ENCODE data around the gene FXYD2.

Gene FXYD2

GRCh38 chr11:117857734-117858414 lies 33.3 kb upstream of the FXYD2 start:
- DNase-seq (ENCODE audit: low read depth in 3 of 3) = no peak

DNA sequence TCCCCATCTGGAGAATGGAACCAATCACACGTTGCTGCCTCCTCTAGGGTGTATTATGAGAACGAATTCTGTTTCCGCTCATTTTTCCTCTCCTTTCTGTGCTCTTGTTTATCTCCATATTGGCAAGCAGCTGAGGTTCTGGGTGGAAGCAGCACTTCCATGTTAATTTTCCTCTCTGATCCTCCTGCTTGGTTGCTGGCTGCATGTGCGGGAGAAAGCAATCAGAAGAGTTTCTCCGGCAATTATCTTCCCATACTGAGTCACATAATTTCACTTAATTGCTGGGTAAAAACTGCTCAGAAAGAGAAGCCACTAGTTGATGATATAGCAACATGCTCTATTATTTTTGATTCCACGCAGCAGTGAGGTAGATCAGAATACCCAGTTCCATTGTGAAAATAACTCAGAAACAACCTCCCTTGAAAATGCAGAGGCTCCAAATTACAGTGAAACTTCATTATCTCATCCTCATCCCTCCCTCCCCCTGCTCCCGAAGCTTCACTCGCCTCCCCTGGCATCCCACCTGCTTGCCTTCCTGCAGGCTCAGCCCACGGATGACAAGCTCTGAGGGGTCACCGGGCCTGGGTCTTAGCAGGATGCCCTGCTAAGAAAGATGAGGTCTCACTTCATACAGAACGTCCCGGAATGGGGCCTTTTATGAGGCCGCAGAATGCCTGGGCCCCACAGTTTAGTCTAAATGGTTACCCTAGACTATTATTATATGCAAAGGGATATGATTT lies 31.5 kb upstream of the FXYD2 start:
- DNase-seq (ENCODE audit: low read depth in 3 of 3) = no peak

DNA sequence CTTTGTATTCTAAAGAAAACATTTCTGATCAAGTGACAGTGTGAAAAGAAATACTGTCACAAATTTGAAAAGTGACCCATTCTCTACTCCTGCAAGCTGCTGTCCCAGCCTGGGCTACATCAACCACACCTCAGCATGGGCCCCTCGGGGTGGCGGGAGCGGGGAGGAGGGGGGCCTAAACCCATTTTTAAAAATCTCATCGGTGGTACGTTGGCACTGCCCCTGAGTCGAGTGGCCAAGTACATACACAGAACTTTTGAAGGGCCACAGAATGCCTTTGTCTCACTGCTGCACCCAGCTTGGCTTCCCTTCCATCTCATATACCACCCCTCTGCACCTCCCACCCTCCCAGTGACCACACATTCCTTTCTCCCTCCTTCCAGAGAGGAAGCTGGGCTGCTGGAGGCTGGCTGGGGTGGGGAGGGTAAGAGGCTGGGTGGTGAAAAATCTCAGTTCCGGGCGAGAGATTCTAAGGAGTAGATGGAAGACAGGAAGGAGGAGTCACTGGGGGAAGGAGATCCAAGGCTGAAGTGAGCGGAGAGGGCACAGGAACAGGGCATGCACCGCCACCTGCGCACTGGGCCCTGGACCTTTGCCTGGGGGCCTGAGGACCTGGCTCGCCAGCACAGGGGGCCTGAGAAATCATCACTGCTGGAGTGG lies 30.8 kb upstream of the FXYD2 start:
- no peak for DNase-seq (ENCODE audit: low read depth in 3 of 3)

DNA sequence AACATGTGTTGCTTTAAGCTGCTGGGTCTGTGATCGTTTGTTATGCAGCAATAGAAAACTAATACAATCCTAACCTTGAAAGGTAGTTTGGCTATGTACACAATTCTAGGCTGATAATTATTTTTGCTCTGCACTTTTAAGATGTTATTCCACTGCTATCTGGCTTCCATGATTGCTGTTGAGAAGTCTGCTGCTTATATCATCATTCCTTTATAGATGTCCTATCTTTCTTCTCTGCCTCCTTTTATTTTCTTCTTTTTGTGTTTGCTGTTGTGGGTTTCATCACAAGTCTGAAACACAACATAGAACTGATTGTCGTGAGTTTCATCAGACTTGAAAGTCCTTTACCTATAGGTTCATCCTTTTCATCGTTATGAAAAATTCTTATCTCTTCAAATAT lies 27.8 kb upstream of the FXYD2 start:
- no peak for DNase-seq (ENCODE audit: low read depth in 3 of 3)

DNA sequence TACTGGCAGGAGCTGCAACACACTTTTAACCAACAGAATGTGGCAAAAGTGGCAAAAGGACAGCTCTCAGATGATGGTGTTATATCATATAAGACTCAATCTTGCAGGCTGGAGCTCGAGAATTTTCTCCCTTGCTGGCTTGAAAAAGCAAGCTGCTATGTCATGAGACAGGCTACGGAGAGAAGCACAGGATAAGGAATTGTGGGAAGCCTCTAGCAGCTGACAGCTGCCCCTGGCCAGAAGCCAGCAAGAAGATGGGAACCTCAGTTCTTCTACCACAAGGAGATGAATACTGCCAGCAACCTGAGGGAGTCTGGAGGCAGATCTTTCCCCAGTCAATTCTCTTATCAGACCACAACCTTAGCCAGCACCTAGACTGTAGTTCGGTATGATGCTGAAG lies 27.3 kb upstream of the FXYD2 start:
- DNase-seq (ENCODE audit: low read depth in 3 of 3) = no peak

DNA sequence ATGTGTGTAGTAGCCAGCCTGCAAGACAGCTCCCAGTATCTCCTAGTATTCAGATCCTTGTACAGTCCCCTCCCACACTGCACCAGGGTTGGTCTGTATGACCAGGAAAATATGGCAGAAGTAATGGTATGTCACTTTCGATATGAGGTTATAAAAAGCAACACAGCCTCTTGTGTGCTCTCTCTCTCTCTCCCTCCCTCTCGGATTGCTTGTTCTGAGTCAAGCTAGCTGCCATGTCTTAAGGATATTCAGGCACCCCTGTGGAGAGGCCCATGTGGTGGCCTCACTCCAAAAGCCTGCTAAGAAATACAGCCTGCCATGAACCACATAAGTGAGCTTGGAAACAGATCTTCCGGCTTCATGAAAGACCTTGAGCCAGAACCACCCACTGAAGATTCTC lies 26.6 kb upstream of the FXYD2 start:
- no peak for DNase-seq (ENCODE audit: low read depth in 3 of 3)

- no peak for DNase-seq (ENCODE audit: low read depth in 3 of 3)
Measured at GRCh38 chr11:117849781-117850414, 25.4 kb upstream of the FXYD2 start.

GRCh38 chr11:117843666-117844484 lies 19.3 kb upstream of the FXYD2 start:
- DNase-seq (ENCODE audit: low read depth in 3 of 3) = peak; percentile 64 to 79 (median 70)

DNA sequence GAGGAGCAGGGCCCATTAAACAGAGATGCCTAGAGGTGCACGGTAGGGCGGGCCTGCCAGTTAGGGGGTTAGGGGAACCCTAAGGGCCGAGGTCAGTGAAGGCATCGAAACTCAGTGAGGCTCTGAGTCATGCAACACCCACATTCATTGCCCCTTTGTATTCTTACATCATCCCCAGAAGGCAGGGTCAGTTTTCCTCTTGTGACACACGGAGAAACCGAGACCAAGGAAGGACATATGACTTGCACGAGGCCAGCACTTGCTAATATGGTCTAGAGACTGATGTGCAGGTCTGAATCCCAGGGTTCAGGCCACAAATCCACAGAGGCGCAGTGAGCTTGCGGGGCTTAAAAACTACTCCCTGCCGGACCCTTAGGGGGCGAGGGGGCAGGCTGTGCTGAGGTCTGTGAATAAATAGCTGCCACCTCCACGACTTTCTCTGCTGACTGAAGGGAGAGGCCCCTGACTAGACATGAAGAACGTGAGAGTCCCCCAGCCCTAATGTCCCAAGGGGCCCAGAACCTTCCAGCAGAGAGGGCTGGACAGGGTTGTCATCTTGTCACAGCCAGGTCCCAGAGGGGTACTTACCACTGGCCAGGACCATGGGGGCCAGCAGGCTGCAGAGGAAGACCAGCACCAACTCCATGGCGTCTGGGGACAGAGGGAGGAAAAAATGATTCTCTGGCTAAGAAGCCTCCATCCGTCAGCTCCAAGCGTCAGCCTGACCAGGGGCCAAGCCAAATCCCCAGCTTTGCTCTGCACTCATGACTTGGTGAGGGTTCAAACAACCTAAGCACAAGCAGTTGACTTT lies 17.8 kb upstream of the FXYD2 start:
- DNase-seq (ENCODE audit: low read depth in 3 of 3) = no peak

DNA sequence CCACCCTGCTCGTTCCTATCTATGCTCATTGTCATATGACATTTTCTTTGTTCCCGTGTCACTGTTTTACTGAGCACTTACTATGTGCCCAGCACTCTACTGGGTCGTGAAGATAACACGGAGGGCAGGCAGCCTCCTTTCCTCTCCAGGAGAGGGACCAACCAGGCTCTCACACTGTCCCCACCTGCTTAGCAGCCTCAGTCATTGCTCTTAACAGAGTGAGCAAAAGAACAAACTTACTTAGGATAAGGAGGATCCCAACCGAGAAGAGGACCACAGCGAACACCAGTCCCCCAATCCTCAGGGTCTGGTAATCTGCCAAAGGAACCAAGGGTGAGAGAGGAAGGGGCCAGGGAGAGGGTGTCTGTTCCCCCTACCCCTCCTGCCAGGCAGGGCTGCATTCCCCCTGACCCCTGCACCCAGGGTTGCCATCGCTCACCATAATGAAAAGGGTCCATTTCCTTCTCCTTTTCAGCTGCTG lies 17.0 kb upstream of the FXYD2 start:
- DNase-seq (ENCODE audit: low read depth in 3 of 3) = no peak

DNA sequence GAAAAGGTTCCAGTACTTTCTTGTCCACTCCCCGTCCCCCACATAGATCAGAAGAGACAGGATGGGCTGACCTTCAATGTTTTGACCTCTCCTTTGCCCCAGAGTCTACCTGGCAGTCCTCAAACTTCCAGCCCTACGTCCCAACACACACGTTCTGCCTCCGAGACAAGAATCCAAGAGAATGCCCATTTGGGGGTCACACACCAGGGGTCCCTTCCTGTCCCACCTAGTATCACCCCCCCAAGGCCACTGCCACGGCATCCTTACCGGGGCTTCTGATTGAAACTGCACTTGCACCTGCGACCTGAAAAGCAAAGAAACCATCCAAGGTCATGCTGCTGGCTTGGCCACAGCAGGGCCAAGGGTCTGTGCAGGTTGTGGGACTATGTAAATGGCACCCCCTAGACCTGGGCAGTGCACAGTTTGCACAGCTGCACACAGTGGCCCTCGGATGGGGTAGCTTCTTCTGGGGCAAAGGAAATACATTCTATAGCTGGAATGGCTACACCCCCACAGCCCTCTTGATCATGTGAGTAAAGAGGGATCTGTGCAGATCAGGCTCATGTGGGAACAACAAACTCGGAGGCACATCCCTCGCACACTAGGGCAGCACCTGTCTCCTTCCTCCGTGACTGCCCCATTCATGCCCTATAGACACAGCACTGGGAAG lies 16.5 kb upstream of the FXYD2 start:
- no peak for DNase-seq (ENCODE audit: low read depth in 3 of 3)

GRCh38 chr11:117839936-117840813 lies 15.6 kb upstream of the FXYD2 start:
- DNase-seq (ENCODE audit: low read depth in 3 of 3) = no peak

GRCh38 chr11:117839380-117839881 lies 14.9 kb upstream of the FXYD2 start:
- DNase-seq (ENCODE audit: low read depth in 3 of 3) = no peak

DNA sequence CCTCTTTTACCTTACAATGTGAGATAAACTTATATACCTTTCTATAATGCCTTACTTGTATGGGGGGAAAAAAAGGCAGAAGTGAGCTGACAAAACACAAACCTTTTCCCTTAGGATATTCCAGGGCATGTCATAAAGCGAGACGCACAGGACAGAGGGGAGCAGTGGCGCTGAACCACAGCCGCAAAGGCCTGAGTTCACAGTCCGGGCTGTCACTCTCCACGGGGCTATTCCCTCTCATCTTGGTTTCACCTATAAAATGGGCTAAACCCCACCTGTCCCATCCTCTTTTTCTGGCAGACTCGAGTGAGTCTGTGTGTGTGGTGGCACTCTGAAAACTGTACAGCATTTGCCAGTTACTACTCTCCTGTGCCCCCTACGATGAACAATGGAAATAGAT lies 14.4 kb upstream of the FXYD2 start:
- no peak for DNase-seq (ENCODE audit: low read depth in 3 of 3)

DNA sequence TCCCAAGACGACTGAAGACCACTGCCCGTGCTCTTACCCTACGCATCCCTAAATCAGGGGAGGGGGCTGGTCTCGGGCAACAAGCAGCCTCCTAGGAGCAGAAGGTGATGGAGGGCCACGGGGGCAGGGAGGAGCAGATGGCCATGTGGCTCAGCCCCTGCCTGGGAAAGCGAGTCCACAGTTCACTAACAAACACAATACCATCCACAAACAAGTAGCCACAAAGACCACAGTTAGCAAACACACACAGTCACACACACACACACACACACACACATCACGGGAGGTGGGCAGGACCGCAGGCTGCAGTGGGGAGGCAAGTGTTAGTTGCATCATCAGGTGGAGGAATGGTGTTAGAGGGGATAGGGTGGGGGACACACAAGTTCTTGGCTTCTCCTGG lies 13.2 kb upstream of the FXYD2 start:
- DNase-seq (ENCODE audit: low read depth in 3 of 3) = no peak

DNA sequence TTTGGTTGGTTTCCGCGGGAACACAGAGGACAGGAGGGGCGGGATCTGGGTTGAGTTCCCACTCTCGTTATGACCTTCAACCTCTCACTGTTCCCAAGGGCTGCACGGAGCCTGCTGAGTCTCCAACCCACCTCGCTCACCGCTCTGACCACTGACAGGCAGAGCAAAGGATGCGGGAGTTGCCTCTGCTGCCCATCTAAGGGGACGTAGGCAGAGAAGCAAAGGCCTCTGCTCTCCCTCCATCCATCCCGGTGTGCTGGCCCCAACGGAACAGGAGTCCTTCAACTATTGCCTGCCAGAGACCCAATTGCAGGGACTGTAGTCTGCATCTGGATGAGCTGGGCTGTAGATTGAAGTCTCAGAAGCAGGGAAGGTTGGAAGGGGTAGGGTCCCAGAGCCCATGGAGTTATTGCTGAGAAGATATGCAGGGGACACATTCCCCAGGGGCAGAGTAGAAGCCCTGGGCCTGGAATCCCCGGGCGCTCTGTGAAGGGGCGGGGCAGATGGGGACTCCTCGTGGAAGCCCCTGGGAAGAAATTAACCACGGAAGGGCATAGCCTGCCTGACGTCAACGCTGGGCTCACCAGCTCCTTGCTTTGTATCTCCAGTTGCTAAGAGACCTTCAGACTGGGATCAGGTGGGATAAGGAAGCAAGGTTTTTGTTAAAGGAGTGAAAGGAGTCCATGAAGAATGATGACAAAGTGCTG lies 12.7 kb upstream of the FXYD2 start:
- DNase-seq (ENCODE audit: low read depth in 3 of 3) = no peak

DNA sequence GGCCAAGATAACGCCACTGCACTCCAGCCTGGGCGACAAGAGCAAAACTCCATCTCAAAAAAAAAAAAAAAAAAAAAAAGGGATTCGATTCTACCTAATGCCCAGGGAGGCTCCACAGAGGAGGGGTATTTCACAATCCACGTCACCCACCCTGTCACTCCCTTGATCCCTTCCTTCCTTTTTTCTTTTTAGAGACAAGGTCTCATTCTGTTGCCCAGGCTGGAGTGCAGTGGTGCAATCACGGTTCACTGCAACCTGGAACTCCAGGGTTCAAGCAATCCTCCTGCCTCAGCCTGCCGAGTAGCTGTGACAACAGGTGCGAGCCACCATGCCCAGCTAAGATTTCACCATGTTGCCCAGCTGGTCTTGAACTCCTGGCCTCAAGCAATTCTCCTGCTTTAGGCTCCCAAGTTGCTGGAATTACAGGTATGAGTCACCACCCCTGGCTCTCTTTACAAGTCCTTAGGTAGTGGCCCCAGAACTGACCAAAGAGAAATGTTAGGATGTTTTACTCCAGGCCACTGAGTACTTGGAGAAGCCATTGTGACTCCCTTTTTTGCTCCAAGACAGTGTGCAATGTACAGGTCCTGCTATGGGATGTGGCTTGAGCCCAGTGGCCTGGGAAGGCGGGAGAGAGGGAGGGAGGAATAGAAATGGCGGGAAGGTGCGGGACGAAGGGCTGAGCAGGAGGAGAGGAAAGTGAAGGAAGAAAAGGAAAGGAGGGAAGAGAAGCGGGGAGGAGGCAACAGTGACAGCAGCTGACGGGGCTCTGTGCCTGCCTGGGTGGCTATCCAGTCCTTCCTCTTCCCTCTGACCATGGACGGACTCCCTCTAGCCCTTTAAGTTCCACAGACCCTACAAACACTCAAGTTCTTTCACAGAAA lies 11.8 kb upstream of the FXYD2 start:
- DNase-seq (ENCODE audit: low read depth in 3 of 3) = no peak
